ENCODE data around the gene XRCC2.

Gene XRCC2

DNA sequence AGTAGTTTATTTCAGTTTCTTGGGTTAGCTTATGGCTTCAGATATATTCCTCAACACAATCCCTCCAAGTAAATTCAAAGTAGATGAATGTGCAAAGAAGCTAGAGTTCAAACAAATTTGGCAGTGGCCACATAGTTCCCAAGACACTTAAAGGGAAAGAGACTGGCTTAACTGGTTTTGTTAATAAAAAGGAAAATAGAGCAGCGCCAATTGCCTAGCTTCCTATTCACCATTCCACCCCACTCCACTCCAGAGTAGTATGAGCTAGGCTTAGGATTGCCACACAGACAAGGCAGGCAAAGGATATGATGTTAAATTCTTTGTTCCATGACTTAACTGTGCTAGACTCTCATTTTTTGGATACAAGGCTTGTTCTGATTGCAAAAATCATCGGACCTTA, 2.0 kb downstream of the XRCC2 start:
- DNase-seq (ENCODE audit: low read depth, low spot score), result no peak
- H3K4me3 ChIP-seq (ENCODE audit: low read depth, low read length), result no peak overlapping the region
- TF ChIP-seq, protein P1, sequence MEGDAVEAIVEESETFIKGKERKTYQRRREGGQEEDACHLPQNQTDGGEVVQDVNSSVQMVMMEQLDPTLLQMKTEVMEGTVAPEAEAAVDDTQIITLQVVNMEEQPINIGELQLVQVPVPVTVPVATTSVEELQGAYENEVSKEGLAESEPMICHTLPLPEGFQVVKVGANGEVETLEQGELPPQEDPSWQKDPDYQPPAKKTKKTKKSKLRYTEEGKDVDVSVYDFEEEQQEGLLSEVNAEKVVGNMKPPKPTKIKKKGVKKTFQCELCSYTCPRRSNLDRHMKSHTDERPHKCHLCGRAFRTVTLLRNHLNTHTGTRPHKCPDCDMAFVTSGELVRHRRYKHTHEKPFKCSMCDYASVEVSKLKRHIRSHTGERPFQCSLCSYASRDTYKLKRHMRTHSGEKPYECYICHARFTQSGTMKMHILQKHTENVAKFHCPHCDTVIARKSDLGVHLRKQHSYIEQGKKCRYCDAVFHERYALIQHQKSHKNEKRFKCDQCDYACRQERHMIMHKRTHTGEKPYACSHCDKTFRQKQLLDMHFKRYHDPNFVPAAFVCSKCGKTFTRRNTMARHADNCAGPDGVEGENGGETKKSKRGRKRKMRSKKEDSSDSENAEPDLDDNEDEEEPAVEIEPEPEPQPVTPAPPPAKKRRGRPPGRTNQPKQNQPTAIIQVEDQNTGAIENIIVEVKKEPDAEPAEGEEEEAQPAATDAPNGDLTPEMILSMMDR (IDR thresholded peaks at IDR 0.05; ENCODE audit: low read depth, low read length), result no peak
- in situ Hi-C loops (cut with HindIII; ENCODE audit: low sequenced_read_pairs), result no loop called here

DNA sequence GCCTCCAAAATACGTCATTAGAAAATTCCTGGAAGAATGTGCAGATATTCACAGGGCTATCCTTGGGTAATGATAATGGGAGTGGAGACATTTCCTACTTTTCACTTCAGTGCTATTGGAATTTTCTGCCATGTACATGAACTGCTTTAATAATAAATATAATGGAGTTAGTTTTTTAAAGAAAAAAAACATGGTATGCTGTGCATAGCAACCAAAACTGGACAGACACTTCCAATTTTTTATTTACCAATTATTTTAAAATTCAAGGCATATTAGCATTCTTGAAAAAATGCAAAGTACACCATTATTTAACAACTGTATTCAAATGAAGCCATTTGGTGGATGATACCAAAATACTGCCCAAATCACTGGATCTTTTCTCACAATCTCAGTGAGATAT, 3.3 kb downstream of the XRCC2 start:
- TF ChIP-seq, protein P1 (IDR thresholded peaks at IDR 0.05; ENCODE audit: low read depth, low read length), result no peak
- in situ Hi-C loops (cut with HindIII; ENCODE audit: low sequenced_read_pairs), result no loop called here
- DNase-seq (ENCODE audit: low read depth, low spot score), result no peak
- H3K4me3 ChIP-seq (ENCODE audit: low read depth, low read length), result no peak overlapping the region

DNA sequence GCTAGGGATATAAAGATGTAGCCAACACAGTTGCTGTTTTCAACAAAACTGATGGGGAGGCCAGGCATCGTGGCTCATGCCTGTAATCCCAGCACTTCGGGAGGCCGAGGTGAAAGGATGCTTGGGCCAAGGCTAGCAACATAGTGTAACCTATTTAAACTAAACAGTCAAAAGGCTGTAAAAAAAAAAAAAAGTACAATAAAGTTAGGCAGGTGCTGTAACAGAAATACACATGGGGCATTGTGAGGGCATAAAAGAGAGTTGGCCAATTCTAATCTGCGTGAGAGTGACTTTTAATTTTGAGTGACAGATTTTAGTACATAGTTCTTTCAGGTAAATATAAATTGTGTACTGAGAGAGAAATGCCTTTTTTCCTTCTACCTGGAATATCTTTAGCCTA, 6.2 kb downstream of the XRCC2 start:
- TF ChIP-seq, protein P1 (IDR thresholded peaks at IDR 0.05; ENCODE audit: low read depth, low read length), result no peak
- in situ Hi-C loops (cut with HindIII; ENCODE audit: low sequenced_read_pairs), result no loop called here
- no peak for DNase-seq (ENCODE audit: low read depth, low spot score)

DNA sequence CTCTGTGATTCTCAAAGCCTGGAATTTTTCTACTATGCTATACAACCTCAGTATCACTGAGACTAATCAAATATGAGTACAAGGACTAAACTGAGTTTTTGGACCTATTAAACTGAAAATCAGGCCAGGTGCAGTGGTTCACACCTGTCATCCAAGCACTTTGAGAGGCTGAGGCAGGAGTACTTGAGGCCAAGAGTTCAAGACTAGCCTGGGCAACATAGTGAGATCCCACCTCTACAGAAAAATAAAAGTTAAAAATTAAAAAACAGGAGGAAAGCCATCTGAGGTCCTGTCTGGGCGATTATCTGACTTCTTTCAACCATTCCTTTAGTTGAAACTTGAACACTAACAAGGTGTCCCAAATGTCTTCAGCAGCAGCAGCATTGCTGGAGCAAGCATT, 7.0 kb downstream of the XRCC2 start:
- in situ Hi-C loops (cut with HindIII; ENCODE audit: low sequenced_read_pairs), result no loop called here

More for the DNA sequence above, 6.2 kb downstream of the XRCC2 start:
- H3K4me3 ChIP-seq (ENCODE audit: low read depth, low read length), result no peak overlapping the region

DNA sequence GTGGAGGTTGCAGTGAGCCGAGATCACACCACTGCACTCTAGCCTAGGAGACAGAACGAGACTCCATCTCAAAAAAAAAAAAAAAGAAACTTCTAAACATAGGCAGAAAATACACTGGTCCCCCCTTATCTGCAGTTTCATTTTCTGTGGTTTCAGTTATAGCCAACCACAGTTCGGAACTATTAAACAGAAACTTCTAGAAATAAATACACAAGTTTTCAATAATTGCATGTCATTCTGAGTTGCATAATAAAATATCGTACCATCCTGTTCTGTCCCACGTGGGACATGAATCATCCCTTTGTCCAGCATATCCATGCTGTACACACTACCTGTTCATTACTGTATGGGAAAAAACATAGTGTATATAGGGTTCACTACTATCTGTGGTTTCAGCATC, 8.0 kb downstream of the XRCC2 start:
- no peak overlapping the region for H3K4me3 ChIP-seq (ENCODE audit: low read depth, low read length)
- no peak for DNase-seq (ENCODE audit: low read depth, low spot score)
- TF ChIP-seq, protein P1 (IDR thresholded peaks at IDR 0.05; ENCODE audit: low read depth, low read length), result no peak
- in situ Hi-C loops (cut with HindIII; ENCODE audit: low sequenced_read_pairs), result no loop called here

More for the DNA sequence above, 7.0 kb downstream of the XRCC2 start:
- no peak for DNase-seq (ENCODE audit: low read depth, low spot score)
- TF ChIP-seq, protein P1 (IDR thresholded peaks at IDR 0.05; ENCODE audit: low read depth, low read length), result no peak
- H3K4me3 ChIP-seq (ENCODE audit: low read depth, low read length), result no peak overlapping the region

DNA sequence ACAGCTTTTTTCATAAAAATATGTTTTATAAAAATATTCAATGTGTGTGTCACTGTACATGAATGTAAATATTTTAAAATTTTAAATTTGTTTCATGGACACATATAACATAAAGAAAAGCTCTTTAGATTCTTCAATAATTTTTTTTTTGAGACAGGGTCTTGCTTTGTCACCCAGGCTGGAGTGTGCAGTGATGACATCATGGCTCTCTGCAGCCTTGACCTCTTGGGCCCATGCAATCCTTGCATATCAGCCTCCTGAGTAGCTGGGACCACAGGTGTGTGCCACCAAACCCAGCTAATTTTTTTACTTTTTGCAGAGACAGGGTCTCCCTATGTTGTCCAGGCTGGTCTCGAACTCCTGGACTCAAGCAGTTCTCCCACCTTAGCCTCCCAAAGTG, 9.9 kb downstream of the XRCC2 start:
- H3K4me3 ChIP-seq (ENCODE audit: low read depth, low read length), result no peak overlapping the region
- in situ Hi-C loops (cut with HindIII; ENCODE audit: low sequenced_read_pairs), result no loop called here
- TF ChIP-seq, protein P1 (IDR thresholded peaks at IDR 0.05; ENCODE audit: low read depth, low read length), result no peak
- DNase-seq (ENCODE audit: low read depth, low spot score), result no peak

DNA sequence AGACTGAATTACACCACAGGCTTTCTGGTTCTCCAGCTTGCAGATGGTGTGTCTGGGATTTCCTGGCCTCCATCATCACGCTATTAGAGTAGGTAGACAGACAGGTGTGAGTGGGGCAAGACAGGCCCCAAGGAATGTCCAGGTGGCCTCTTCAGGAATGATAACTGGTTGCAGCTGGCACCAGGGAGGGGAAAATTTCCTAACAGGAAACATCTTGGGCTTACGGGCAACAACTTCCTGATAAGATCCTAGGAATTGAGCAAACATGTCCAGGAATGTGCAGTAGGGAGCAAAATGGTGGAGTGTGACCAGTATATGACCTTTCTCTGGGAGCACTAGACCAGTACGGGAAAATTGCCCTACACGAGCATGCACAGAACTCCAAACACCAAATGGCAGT, 11.3 kb downstream of the XRCC2 start:
- in situ Hi-C loops (cut with HindIII; ENCODE audit: low sequenced_read_pairs), result no loop called here

More for the DNA sequence above, 11.3 kb downstream of the XRCC2 start:
- H3K4me3 ChIP-seq (ENCODE audit: low read depth, low read length), result no peak overlapping the region
- TF ChIP-seq, protein P1 (IDR thresholded peaks at IDR 0.05; ENCODE audit: low read depth, low read length), result no peak
- no peak for DNase-seq (ENCODE audit: low read depth, low spot score)
